A549 (cell line): ENCODE results near the gene GNPAT. TPM values are rescaled to one million over a fixed set of nuclear protein-coding genes. Genes with fewer than 3 reads are reported as not detected.

Source experiments
- ATAC-seq, 2 experiments: fragments of 200-7000 bp in 1 of 2; fragments of >200 bp in 1 of 2; cut with Nextera tagmentation in 1 of 2; cut with Tn5 transposase in 1 of 2; 3 replicates each; pipeline versions ENCODE4 v1.8.0 to v1.9.1; 2018 to 2020; ENCODE audit warnings: mild to moderate bottlenecking in 1 of 2, moderate library complexity in 1 of 2
- CTCF ChIA-PET: fragments of 300-600 bp; sonication (Branson Sonifier 250); formaldehyde crosslinking; extraction: SDS; loops from one replicate; lab custom pipeline; 2021; ENCODE audit warnings: antibody characterized with exemption, inconsistent platforms; lab: Yijun Ruan, JAX
- POLR2A ChIA-PET: fragments of 350-600 bp; formaldehyde crosslinking; extraction: SDS; loops from one replicate; lab custom pipeline; 2021; ENCODE audit warnings: antibody characterized with exemption, inconsistent platforms; lab: Yijun Ruan, JAX
- DNase-seq, 2 experiments: peaks; one replicate each; pipeline versions ENCODE4 v3.0.0 to v3.0.0-alpha.2; 2011 to 2016; ENCODE audit warnings: low read depth in 1 of 2, low spot score in 1 of 2
- FAIRE-seq: peaks from 2 replicates; lab custom pipeline; 2011; peaks lifted over from hg19 to GRCh38; lab: Jason Lieb, UNC
- H3K27ac ChIP-seq, 2 experiments: fragments of >200 bp; sonication (Bioruptor Twin); formaldehyde crosslinking; 3 replicates each; pipeline ENCODE4 v1.5.1; 2016 to 2017
- H3K4me1 ChIP-seq: fragments of >200 bp; sonication (Bioruptor Twin); formaldehyde crosslinking; 3 replicates; pipeline ENCODE4 v1.6.1; 2016
- H3K4me2 ChIP-seq: fragments of >200 bp; sonication (Bioruptor Twin); formaldehyde crosslinking; 3 replicates; pipeline ENCODE4 v1.6.1; 2016
- H3K4me3 ChIP-seq: fragments of >200 bp; sonication (Bioruptor Twin); formaldehyde crosslinking; 3 replicates; pipeline ENCODE4 v1.5.1; 2016
- H3K9me3 ChIP-seq: fragments of >200 bp; sonication (Bioruptor Twin); formaldehyde crosslinking; 3 replicates; pipeline ENCODE4 v1.6.1; 2016
- CBX8 ChIP-seq: fragments of 200-600 bp; sonication (generic); IDR thresholded peaks from 2 replicates; pipeline ENCODE4 v1.6.1; 2016
- CEBPB ChIP-seq, 2 experiments: fragments of >200 bp in 1 of 2; sonication (Bioruptor Twin) in 1 of 2; formaldehyde crosslinking in 1 of 2; IDR thresholded peaks; 2 replicates each; pipeline ENCODE4 v1.6.1; 2012 to 2016
- CHD4 ChIP-seq: fragments of 200-600 bp; sonication (generic); IDR thresholded peaks from 2 replicates; pipeline ENCODE4 v1.6.1; 2016; ENCODE audit warnings: antibody characterized with exemption, mild to moderate bottlenecking, borderline replicate concordance
- FOSB ChIP-seq: fragments of 250-450 bp; sonication (Bioruptor Pico); IDR thresholded peaks from 2 replicates; pipeline ENCODE4 v1.5.0; 2020; ENCODE audit warnings: mild to moderate bottlenecking, moderate library complexity
- FOSL2 ChIP-seq, 2 experiments: fragments of 450-650 bp in 1 of 2; fragments of >200 bp in 1 of 2; sonication (Bioruptor Twin) in 1 of 2; formaldehyde crosslinking; IDR thresholded peaks; 2 replicates each; pipeline versions ENCODE4 v1.5.0 to v1.6.1; 2016 to 2020; ENCODE audit warnings: mild to moderate bottlenecking in 1 of 2, moderate library complexity in 1 of 2
- HOXA7 ChIP-seq: fragments of 250-450 bp; sonication (Bioruptor Pico); IDR thresholded peaks from 2 replicates; pipeline ENCODE4 v1.5.0; 2020; ENCODE audit warnings: mild to moderate bottlenecking, moderate library complexity
- HOXB5 ChIP-seq: fragments of 250-450 bp; sonication (Bioruptor Pico); IDR thresholded peaks from 2 replicates; pipeline ENCODE4 v1.5.0; 2020; ENCODE audit warnings: mild to moderate bottlenecking, moderate library complexity
- JUN ChIP-seq, 2 experiments: fragments of >200 bp; sonication (Bioruptor Twin); formaldehyde crosslinking; IDR thresholded peaks; 2 replicates in 1 of 2; 3 replicates in 1 of 2; pipeline ENCODE4 v1.6.1; 2016 to 2017
- KDM1A ChIP-seq: fragments of 200-600 bp; sonication (generic); IDR thresholded peaks from 2 replicates; pipeline ENCODE4 v1.6.1; 2016; ENCODE audit warnings: low read depth, mild to moderate bottlenecking
- MYC ChIP-seq: IDR thresholded peaks from 2 replicates; pipeline ENCODE4 v1.6.1; 2012; ENCODE audit warnings: mild to moderate bottlenecking, inconsistent platforms, low read length, improper control_type of control experiment, borderline replicate concordance
- NPAS2 ChIP-seq: fragments of 250-450 bp; sonication (Bioruptor Pico); IDR thresholded peaks from 2 replicates; pipeline ENCODE4 v1.8.0; 2022; ENCODE audit warnings: mild to moderate bottlenecking, moderate library complexity, borderline replicate concordance
- NR3C1 ChIP-seq: fragments of >200 bp; sonication (Bioruptor Twin); formaldehyde crosslinking; IDR thresholded peaks from 3 replicates; pipeline ENCODE4 v1.6.1; 2017
- POLR2A ChIP-seq: IDR thresholded peaks from 2 replicates; pipeline ENCODE4 v1.6.1; 2012; ENCODE audit warnings: mild to moderate bottlenecking, low read length
- POLR2AphosphoS2 ChIP-seq: conservative IDR thresholded peaks from 2 replicates; pipeline ENCODE4 v1.6.1; 2012; ENCODE audit warnings: low read length, improper control_type of control experiment, inconsistent platforms
- RAD21 ChIP-seq, 2 experiments: fragments of >200 bp in 1 of 2; sonication (Bioruptor Twin) in 1 of 2; formaldehyde crosslinking in 1 of 2; IDR thresholded peaks in 1 of 2; conservative IDR thresholded peaks in 1 of 2; 2 replicates in 1 of 2; 3 replicates in 1 of 2; pipeline ENCODE4 v1.6.1; 2012 to 2018; ENCODE audit warnings: inconsistent platforms in 1 of 2
- RARB ChIP-seq: fragments of 250-450 bp; sonication (Bioruptor Pico); IDR thresholded peaks from 2 replicates; pipeline ENCODE4 v1.8.0; 2021; ENCODE audit warnings: mild to moderate bottlenecking, moderate library complexity
- RFX5 ChIP-seq: fragments of 450-650 bp; IDR thresholded peaks from 2 replicates; pipeline ENCODE4 v1.7.1; 2014; ENCODE audit warnings: antibody characterized with exemption, mild to moderate bottlenecking, moderate library complexity
- RNF2 ChIP-seq: fragments of 200-600 bp; sonication (generic); IDR thresholded peaks from 2 replicates; pipeline ENCODE4 v1.6.1; 2016; ENCODE audit warnings: low read depth, mild to moderate bottlenecking, antibody characterized with exemption, moderate library complexity, borderline replicate concordance
- SREBF2 ChIP-seq: fragments of 450-650 bp; IDR thresholded peaks from 2 replicates; pipeline ENCODE4 v1.6.1; 2014; ENCODE audit warnings: mild to moderate bottlenecking, moderate library complexity
- TP53 ChIP-seq: fragments of 250-450 bp; sonication (Bioruptor Pico); IDR thresholded peaks from 2 replicates; pipeline ENCODE4 v1.5.0; 2021; ENCODE audit warnings: mild to moderate bottlenecking, moderate library complexity
- ZC3H11A ChIP-seq: fragments of 450-650 bp; IDR thresholded peaks from 2 replicates; pipeline ENCODE4 v1.6.1; 2014; ENCODE audit warnings: antibody characterized with exemption, mild to moderate bottlenecking
- ZFP36 ChIP-seq: fragments of 450-650 bp; IDR thresholded peaks from 2 replicates; pipeline ENCODE4 v1.6.1; 2014; ENCODE audit warnings: borderline replicate concordance; ENCODE audit not compliant: partially characterized antibody
- ZSCAN20 ChIP-seq: fragments of 250-450 bp; sonication (Bioruptor Pico); IDR thresholded peaks from 2 replicates; pipeline ENCODE4 v1.8.0; 2022; ENCODE audit warnings: mild to moderate bottlenecking, moderate library complexity
- WGBS: methylation state at CpG from one replicate; pipeline ENCODE4 v1.1.6; 2017; ENCODE audit errors: missing lambda C conversion rate; 5-methylcytosine and 5-hydroxymethylcytosine counted together
- polyA plus RNA-seq, 4 experiments: library from polyadenylated mRNA; depleted of rRNA in 3 of 4; stranded (reverse); fragments of >200 nt; fragmentation: RNase III in 1 of 4; extraction: RNeasy Plus Mini Kit Qiagen cat#74134 plus additional on column Dnase treatment in 1 of 4; gene quantifications; 2 replicates in 3 of 4; 3 replicates in 1 of 4; pipeline ENCODE4 v1.2.3, GENCODE V29; 2011 to 2017
- TF ChIP-seq, protein P1 (sequence below): fragments of 250-450 bp; sonication (Bioruptor Pico); IDR thresholded peaks from 2 replicates; pipeline ENCODE4 v1.5.0; 2020; ENCODE audit warnings: low read depth, mild to moderate bottlenecking, moderate library complexity
- TF ChIP-seq, protein P2 (sequence below): IDR thresholded peaks from 2 replicates; pipeline ENCODE4 v1.6.1; 2012; ENCODE audit warnings: low read depth, borderline replicate concordance
- TF ChIP-seq, protein P3 (sequence below): fragments of >200 bp; sonication (Bioruptor Twin); formaldehyde crosslinking; IDR thresholded peaks from 3 replicates; pipeline ENCODE4 v1.5.1; 2016
- TF ChIP-seq, protein P4 (sequence below): fragments of 250-450 bp; sonication (Bioruptor Pico); IDR thresholded peaks from 2 replicates; pipeline ENCODE4 v1.5.0; 2021; ENCODE audit warnings: mild to moderate bottlenecking, moderate library complexity, borderline replicate concordance

GNPAT gene
- polyA plus RNA-seq, 2 of the 4 experiments (the other 2 are of a cell fraction) = 44.1 to 62.7 TPM

DNA sequence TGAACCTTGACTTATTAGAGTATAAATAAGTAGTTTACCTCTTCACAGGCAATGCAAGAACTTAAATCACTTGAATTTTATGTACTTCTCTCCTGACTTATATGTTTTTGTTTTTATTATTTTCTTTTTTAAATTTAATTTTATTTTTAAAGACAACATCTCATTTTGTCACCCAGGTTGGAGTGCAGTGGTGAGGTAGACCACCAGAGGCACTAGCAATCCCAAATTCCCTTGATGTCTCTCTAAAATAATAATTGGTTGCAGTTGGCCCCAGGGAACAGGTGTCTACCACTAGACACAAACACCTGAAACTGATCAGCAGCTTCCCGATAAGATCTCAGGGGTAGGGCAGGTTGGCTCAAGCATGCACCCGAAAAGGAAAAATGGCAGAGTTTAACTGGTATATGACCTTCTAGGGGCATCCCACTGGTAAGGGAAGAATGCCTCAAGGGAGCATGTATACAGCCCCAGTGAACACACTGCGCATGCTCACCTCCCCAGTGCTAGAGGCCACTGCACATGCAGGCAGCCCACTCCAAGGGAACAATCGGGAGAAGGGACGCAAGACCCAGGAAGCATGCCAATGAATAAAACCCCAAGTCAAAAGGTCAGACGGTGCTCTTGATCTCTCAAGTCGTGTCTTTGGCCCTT is 82.0 kb downstream of the GNPAT start:
- Histone ChIP-seq H3K4me3 (no peak overlapping the region), H3K4me1 (no peaks in the 10 kb centered on the region), H3K4me2 (no peak overlapping the region), H3K27ac (no peak overlapping the region)
- ATAC-seq (no peak), FAIRE-seq (no peak), DNase-seq (no peak)
- ChIA-PET POLR2A (no interaction called here), CTCF (no interaction called here)
- whole genome bisulfite sequencing = 68% methylated on average over 7 of the region's 7 CpGs
- TF ChIP-seq FOSL2 (IDR thresholded peaks at IDR 0.05) (no peak), FOSL2 (CRISPR knock-in tag; IDR thresholded peaks at IDR 0.05) (no peak), SREBF2 (no peak), KDM1A (no peak), HOXA7 (CRISPR knock-in tag) (no peak), NPAS2 (no peak), MYC (no peak), TP53 (CRISPR knock-in tag) (no peak), POLR2AphosphoS2 (no peak), JUN (IDR thresholded peaks at IDR 0.05) (no peak), CEBPB (IDR thresholded peaks at IDR 0.05) (no peak), RFX5 (no peak), CHD4 (no peak), RARB (CRISPR knock-in tag) (no peak), RAD21 (conservative IDR thresholded peaks at IDR 0.05 in 1 of 2, IDR thresholded peaks at IDR 0.05 in 1 of 2) (no peak), HOXB5 (no peak), NR3C1 (no peak), CBX8 (no peak)
- TF ChIP-seq, protein P1, sequence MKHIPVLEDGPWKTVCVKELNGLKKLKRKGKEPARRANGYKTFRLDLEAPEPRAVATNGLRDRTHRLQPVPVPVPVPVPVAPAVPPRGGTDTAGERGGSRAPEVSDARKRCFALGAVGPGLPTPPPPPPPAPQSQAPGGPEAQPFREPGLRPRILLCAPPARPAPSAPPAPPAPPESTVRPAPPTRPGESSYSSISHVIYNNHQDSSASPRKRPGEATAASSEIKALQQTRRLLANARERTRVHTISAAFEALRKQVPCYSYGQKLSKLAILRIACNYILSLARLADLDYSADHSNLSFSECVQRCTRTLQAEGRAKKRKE (CRISPR knock-in tag) = no peak
- TF ChIP-seq, protein P2, sequence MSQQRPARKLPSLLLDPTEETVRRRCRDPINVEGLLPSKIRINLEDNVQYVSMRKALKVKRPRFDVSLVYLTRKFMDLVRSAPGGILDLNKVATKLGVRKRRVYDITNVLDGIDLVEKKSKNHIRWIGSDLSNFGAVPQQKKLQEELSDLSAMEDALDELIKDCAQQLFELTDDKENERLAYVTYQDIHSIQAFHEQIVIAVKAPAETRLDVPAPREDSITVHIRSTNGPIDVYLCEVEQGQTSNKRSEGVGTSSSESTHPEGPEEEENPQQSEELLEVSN = no peak
- TF ChIP-seq, protein P3, sequence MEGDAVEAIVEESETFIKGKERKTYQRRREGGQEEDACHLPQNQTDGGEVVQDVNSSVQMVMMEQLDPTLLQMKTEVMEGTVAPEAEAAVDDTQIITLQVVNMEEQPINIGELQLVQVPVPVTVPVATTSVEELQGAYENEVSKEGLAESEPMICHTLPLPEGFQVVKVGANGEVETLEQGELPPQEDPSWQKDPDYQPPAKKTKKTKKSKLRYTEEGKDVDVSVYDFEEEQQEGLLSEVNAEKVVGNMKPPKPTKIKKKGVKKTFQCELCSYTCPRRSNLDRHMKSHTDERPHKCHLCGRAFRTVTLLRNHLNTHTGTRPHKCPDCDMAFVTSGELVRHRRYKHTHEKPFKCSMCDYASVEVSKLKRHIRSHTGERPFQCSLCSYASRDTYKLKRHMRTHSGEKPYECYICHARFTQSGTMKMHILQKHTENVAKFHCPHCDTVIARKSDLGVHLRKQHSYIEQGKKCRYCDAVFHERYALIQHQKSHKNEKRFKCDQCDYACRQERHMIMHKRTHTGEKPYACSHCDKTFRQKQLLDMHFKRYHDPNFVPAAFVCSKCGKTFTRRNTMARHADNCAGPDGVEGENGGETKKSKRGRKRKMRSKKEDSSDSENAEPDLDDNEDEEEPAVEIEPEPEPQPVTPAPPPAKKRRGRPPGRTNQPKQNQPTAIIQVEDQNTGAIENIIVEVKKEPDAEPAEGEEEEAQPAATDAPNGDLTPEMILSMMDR = no peak
- TF ChIP-seq, all 56 proteins: peak for 0
- no peaks in the 10 kb centered on the region for H3K9me3 ChIP-seq

DNA sequence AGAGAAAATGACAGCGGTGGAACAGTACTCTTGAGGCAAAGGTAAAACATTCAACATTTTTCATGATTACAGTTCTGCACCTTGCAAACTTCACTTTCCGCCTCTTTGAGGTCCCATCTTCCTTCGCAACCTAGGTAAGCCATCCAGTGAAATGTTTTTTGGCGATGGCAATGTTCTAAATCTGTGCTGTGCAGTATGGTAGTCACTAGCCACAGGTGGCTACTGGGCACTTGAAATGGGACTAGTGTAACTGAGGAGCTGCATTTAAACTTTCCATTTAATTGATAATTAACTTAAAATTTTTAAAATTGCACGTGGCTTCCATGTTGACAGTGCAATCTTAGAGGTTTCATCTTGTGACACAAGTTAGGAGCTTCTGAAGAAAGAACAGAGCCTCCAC is 83.6 kb downstream of the GNPAT start:
- no peaks in the 10 kb centered on the region for H3K4me1 ChIP-seq
- no peak overlapping the region for H3K4me2 ChIP-seq
- H3K4me3 ChIP-seq = no peak overlapping the region
- TF ChIP-seq RARB (CRISPR knock-in tag) (no peak), MYC (no peak), RNF2 (no peak), JUN (IDR thresholded peaks at IDR 0.05) (no peak), ZC3H11A (no peak), ZFP36 (no peak), POLR2A (no peak), ZSCAN20 (no peak), FOSB (CRISPR knock-in tag) (no peak), FOSL2 (IDR thresholded peaks at IDR 0.05) (no peak), FOSL2 (CRISPR knock-in tag; IDR thresholded peaks at IDR 0.05) (no peak)
- TF ChIP-seq, protein P4, sequence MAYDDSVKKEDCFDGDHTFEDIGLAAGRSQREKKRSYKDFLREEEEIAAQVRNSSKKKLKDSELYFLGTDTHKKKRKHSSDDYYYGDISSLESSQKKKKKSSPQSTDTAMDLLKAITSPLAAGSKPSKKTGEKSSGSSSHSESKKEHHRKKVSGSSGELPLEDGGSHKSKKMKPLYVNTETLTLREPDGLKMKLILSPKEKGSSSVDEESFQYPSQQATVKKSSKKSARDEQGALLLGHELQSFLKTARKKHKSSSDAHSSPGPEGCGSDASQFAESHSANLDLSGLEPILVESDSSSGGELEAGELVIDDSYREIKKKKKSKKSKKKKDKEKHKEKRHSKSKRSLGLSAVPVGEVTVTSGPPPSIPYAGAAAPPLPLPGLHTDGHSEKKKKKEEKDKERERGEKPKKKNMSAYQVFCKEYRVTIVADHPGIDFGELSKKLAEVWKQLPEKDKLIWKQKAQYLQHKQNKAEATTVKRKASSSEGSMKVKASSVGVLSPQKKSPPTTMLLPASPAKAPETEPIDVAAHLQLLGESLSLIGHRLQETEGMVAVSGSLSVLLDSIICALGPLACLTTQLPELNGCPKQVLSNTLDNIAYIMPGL = no peak
- TF ChIP-seq, protein P2 = no peak
- WGBS = 65% methylated on average over 5 of the region's 5 CpGs
- H3K27ac ChIP-seq = no peak overlapping the region
- CTCF ChIA-PET = no interaction called here
- DNase-seq = no peak
- H3K9me3 ChIP-seq = no peaks in the 10 kb centered on the region
- no peak for FAIRE-seq
- ATAC-seq = no peak
- POLR2A ChIA-PET = interaction anchor here (1.3 kb wide), 1 partner anchor 13 kb away, joined by 5 read pairs; the partner anchor contains the start of genes EXOC8 and SPRTN
